Measurements from ENCODE around the gene MCF2L.

Gene MCF2L

DNA sequence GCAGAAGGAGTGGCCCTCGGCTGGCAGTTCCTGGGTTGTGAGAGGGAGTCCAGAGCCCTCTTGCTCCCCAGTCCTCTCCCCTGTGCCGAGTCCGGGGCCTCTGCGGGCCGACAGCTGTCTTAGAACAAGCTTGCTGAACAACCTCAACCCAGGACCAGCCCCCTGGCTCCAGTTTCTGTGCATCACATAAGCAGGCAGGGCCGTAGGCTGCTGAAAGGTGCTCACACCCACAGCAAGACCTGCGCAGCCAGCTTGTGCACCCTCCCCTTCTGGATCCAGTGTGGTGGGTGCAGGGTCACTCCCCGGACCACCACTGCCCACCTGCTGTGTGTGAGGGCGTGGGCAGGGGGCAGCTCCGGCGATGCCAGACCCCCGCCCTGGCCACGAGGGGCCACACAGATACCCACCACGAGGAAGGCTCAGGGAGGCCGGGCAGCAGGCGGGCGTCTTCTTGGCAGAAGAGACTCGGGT, 111.4 kb downstream of the MCF2L start:
- DNase-seq (ENCODE audit: extremely low read depth in 1 of 2, low read depth in 1 of 2), result no peak

DNA sequence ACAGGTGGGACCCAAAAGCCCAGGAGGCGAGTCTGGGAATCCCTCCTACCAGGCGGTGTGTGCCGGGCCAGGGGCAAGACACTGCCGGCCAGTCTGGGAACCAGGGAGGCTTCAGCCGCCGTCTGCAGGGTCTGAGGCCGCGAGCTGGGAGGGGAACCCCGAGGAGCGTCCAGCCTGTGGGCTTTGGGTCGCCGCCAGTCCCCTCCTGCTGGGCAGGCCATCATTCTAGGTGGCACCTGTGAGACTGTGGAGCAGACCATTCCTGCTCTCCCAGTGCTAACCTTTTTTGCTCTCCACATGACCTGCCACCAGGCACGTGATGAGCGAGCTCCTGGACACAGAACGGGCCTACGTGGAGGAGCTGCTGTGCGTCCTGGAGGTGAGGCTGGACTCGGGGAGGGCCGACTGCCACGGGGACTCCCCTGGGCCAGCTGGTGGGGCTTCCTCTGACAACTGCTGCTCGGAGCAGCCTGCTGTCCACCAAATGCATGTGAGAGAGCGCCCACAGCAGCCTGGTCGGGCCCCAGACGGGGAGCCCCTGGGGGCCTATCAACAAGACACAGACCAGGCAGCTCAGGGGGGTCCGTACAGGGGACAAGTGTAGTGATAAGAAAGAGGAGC, 112.0 kb downstream of the MCF2L start:
- no peak for DNase-seq (ENCODE audit: extremely low read depth in 1 of 2, low read depth in 1 of 2)

DNA sequence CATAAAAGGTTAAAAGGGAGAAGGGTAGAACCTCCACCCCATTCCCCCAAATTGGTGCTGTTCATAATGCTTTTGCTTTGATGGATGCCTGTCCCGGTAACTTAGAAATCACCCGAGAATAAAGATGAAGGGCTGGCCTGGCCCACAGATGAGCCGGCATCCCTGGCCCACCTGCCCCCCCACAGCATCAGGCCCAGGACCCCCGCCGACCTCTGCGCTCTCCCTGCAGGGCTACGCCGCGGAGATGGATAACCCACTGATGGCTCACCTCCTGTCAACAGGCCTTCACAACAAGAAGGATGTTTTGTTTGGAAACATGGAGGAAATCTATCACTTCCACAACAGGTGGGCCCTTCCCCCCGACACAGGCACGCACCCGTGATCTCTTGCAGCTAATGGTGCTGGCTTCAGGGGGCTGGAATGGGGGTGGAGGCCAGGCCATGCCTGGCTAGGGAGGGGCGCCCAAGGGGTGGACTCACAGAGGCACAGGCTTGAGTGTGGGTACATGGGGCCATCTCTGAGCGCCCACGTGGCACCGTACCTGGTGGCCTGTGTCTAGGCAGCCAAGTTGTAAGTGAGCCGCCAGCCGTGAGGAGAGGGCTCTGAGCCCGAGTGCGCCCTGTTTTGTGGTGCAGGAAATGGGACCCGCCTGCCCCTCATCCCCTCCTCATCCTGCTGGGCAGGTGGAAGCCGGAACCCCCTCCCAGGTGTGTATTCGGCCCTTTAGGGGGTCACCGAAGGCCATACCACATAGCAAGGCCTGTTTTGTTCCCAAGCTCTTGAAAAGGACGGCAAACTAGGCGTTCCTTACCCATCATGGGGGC, 113.4 kb downstream of the MCF2L start:
- no peak for DNase-seq (ENCODE audit: extremely low read depth in 1 of 2, low read depth in 1 of 2)

- DNase-seq (ENCODE audit: extremely low read depth in 1 of 2, low read depth in 1 of 2), result no peak
Observed at GRCh38 chr13:113083022-113083373, 114.0 kb downstream of the MCF2L start.

DNA sequence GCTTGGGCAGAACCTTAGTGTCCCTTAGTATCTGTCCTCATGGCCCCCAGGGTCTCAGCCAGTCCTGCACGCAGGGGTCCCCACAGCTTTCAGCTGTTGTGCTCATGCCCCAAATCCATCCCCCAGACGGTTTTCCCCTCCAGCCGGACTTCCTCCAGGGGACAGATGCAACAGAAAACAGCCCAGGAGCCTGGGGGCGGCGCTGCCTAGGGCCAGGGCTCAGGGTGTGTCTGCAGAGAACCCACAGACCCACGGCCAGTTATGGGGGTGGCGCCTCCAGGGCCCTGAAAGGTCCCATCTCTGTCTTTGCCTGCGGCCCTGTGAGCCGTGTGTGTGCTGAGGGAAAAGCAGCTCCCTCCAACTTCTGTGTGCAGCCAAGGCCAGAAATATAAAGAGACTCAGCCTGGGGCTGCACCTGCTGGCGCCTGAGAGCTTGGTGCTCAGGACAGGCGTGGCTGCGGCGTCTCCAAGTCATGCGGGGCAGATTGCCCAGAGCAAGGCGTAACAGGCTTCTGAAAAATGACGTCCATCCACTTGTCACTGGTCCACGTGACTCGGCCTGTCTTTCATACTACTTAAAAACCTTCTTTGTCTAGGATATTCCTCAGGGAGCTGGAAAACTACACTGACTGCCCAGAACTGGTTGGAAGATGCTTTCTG, 114.5 kb downstream of the MCF2L start:
- DNase-seq (ENCODE audit: extremely low read depth in 1 of 2, low read depth in 1 of 2), result no peak

GRCh38 chr13:113084094-113084942, 115.3 kb downstream of the MCF2L start:
- no peak for DNase-seq (ENCODE audit: extremely low read depth in 1 of 2, low read depth in 1 of 2)

DNA sequence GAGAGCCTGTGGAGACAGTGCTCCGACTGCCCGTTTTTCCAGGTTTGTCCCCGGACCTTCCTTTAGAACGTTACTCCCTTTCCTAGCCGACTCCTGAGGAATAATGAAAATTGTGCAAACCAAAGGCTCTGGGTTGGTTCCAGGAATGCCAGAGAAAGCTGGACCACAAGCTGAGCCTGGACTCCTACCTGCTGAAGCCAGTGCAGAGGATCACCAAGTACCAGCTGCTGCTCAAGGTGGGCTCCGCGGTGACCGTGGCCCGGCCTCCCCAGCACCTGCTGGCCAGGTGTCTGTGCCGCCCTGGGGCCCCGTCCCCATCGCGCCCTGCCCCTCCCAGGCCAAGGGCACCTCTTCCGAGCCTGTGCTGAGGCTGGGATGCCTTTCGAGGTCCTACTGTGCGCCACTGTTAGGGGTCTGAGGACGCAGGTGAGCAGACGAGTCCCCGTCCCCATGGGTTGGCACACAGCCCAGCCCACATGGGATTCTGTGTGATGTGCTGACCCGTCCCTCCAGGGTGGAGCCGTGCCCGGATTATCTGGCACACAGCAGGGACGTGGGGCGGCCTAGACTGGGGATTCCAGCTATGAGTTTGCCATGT, 116.0 kb downstream of the MCF2L start:
- no peak for DNase-seq (ENCODE audit: extremely low read depth in 1 of 2, low read depth in 1 of 2)

DNA sequence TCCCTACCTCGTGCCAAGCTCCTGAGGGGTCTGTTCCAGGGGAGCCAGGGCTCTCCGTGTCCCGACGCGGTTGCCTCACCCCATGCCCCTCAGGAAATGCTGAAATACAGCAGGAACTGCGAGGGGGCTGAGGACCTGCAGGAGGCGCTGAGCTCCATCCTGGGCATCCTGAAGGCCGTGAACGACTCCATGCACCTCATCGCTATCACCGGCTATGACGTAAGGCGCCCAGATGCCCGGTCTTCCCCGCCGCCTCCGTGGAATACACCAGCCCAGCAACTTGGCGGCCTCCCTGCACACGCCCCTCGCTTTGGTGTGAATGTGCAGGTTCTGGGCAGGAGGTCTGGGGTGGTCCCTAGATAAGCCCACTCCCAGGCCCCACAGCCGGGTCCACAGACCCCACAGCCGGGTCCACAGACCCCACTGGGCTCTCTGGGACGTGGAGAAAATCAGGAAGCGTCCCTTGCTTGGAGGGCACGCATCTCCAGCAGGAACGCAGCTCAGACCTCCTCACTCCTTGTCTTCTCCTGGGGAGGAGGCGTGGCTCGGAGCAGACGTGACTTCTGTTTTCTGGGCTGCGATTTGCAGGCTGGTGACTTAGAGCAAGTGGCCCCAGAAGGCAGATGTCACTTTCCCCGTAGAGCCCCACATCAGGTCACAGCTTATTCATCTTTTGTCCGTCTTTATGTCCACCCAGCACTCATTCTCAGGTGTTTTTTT, 117.2 kb downstream of the MCF2L start:
- no peak for DNase-seq (ENCODE audit: extremely low read depth in 1 of 2, low read depth in 1 of 2)

DNA sequence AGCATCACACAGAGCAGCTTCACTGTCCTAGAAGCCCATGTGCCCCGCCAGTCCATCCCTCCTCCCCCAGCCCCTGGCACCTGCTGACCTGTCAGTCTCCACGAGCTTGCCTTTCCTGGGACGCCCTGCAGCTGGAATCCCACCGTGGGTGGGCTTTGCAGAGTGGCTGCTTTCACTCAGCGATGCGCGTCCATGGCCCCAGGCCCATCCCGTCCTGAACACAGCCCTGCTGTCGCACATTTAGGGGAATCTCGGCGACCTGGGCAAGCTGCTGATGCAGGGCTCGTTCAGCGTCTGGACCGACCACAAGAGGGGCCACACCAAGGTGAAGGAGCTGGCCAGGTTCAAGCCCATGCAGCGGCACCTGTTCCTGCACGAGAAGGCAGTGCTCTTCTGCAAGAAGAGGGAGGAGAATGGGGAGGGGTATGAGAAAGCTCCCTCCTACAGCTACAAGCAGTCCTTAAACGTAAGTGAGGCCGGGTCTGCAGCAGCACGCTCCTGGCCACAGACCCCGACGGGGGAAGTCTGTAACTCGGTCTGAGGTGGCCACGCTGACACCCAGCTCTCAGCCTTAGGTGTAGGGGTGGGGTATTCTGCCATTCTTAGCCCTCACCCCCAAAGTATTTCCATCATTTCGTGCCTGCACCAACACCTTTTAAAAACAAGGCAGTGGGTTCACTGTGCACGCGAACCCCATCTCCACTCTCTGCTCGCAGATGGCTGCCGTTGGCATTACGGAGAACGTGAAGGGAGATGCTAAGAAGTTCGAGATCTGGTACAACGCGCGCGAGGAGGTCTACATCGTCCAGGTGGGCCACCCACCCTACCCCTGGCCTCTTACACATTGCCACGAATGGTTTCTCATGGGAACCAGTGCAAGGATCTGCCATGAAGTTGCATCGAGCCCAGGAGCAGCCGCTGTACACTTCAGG, 118.2 kb downstream of the MCF2L start:
- DNase-seq (ENCODE audit: extremely low read depth in 1 of 2, low read depth in 1 of 2), result no peak

- no peak for DNase-seq (ENCODE audit: extremely low read depth in 1 of 2, low read depth in 1 of 2)
Observed at GRCh38 chr13:113087923-113088690, 119.1 kb downstream of the MCF2L start.

DNA sequence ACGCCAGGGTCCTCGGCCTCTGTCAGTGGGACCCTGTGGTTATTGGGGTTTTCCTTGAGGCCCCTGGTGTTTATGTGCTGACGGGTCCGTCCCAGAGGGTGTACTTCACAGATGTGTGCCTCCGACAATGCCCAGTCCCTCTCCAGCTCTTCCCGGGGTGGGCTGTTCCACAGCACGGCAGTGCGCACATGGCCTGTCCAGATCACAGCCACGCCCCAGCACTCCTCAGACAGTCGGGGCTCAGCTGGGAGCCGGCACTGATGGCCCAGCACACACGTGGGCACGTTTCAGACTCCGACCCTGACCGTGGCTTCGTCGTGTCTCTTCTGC, 119.6 kb downstream of the MCF2L start:
- DNase-seq (ENCODE audit: extremely low read depth in 1 of 2, low read depth in 1 of 2), result no peak

GRCh38 chr13:113089693-113090414, 120.8 kb downstream of the MCF2L start:
- no peak for DNase-seq (ENCODE audit: extremely low read depth in 1 of 2, low read depth in 1 of 2)

DNA sequence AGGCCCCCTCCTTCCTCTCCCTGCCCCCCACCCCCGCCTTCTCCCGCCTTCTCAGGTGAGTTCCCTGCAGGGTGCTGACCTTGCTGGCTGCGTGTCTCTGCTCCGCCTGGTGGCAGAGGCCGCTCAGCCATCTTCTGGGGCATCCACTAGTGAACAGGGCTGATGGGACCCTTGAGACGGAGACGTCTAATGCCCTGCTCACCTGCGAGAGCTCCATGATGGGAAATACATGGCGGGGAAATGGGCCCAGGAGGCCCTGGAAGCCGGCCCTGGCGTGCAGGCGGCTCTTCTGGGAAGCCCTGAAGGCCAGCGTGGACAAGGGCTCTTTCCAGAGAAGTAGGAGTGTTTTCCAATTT, 121.4 kb downstream of the MCF2L start:
- DNase-seq (ENCODE audit: extremely low read depth in 1 of 2, low read depth in 1 of 2), result no peak

DNA sequence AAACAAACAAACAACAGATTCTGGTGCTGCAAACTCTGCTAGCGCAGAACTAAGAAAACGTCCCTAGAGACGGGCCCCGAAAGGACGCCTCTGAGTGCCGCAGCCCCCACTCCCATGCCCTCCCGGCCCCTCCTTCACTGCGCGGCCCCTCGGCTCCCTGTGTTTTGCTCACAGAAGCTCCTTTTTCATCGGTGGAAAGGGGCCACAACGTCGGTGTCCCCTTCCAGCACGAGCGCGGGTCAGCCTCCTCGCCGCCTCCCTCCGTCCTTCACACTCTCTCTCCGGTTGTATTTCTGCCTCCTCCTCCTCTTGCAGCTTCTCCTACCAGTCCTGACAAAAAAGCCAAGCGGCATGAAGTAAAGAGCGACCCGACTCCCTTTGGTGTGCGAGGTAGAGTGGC, 121.8 kb downstream of the MCF2L start:
- DNase-seq (ENCODE audit: extremely low read depth in 1 of 2, low read depth in 1 of 2), result no peak

DNA sequence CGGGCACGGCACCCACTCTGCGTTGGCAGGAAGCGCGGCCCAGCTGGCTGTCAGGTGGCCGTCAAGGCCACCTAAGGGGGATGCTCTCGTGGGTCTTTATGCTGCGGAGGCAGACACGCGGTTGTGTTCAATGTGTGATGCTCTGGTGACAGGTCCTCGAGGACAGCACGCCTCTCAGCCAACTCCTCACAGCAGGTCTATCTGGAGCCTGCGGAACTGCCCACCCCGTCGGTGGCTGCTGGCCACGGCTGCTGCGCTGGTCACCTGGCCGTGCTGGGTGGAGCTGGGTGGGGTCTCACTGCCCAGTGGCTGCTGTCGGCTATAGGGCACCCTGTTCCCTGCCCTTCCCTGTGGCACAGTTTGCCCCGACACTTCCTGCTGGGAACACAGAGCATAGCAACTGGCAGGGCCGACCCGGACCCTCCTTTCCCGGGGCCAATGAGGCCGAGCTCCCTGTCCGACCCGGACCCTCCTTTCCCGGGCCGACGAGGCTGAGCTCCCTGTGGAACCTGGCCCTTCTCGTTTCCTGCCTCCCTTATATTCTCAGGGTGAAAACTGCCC, 122.3 kb downstream of the MCF2L start:
- DNase-seq (ENCODE audit: extremely low read depth in 1 of 2, low read depth in 1 of 2), result no peak

DNA sequence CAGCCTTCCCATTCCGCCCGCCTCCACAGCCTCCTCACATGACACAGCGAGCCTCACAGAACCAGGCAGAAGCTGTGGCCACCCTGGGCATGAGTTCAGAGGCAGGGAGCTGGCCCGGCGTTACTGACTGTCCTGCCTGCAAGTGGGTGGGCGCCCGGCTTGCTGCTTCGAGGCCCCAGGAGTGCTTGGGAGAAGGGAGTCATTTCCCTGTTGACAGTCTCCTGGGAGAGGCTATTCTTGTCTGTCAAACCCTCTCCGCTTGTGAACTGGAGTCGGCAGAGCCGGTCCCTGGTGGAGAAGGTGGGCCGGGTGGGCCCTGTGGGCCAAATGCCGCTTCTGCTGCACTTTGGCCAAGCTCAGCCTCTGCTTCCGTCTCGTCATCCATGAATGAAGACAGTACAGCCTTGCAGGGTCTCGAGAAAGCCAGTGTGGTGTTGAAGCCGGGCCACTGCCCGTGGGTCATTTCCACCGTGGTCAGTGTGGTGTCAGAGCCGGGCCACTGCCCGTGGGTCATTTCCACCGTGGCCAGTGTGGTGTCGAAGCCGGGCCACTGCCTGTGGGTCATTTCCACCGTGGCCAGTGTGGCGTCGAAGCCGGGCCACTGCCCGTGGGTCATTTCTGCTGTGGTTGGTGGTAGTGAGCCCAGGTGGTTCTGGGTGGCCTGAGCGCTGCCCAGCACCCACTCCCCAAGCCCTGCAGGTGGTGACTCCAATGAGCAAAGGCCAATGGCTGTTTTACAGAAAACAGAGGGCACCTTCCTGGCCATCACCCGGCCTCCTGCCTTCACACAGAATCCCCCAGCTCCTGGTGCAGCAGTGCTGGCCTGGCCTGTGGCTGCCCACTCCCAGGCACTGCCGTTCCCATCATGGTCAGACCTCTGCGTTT, 123.1 kb downstream of the MCF2L start:
- no peak for DNase-seq (ENCODE audit: extremely low read depth in 1 of 2, low read depth in 1 of 2)
